ENCODE data around the gene FGFR1OP2.

Gene FGFR1OP2

DNA sequence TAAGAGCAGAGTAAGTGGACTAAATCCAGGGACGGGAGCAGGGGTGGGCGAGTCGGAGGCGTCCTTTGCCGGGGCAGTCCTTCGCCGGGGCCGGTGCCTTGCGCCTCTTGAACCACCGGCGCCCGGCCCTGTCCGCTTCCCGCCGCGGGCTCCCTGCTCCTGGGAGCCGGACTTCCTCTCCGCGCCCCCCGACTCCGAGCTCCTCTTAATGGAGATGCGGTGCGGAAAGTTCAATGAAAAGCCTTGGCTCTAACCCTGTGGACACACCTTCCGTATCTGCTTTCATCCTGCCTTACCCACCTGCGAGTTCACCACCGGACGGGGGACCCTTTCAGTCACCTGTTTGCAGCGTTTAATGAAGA lies 412 bp downstream of the FGFR1OP2 start (continued):
- no peak for TF ChIP-seq KLF17 (tag by site-specific recombination; IDR thresholded peaks at IDR 0.05)
- no peak for TF ChIP-seq ZNF335 (tag by site-specific recombination; conservative IDR thresholded peaks at IDR 0.05)
- TF ChIP-seq ZNF394 (tag by site-specific recombination; IDR thresholded peaks at IDR 0.05; ENCODE audit: borderline replicate concordance): no peak
- no peak for TF ChIP-seq ZNF223 (tag by site-specific recombination; IDR thresholded peaks at IDR 0.05)
- no peak for TF ChIP-seq ZNF837 (tag by site-specific recombination; IDR thresholded peaks at IDR 0.05)
- TF ChIP-seq ZNF660 (tag by site-specific recombination; IDR thresholded peaks at IDR 0.05): peak; percentile 29; the same call in 1 of the 2 replicates
- TF ChIP-seq GLIS1 (tag by site-specific recombination; IDR thresholded peaks at IDR 0.05): peak; percentile 10; the same call in 1 of the 2 replicates
- TF ChIP-seq, protein P1, sequence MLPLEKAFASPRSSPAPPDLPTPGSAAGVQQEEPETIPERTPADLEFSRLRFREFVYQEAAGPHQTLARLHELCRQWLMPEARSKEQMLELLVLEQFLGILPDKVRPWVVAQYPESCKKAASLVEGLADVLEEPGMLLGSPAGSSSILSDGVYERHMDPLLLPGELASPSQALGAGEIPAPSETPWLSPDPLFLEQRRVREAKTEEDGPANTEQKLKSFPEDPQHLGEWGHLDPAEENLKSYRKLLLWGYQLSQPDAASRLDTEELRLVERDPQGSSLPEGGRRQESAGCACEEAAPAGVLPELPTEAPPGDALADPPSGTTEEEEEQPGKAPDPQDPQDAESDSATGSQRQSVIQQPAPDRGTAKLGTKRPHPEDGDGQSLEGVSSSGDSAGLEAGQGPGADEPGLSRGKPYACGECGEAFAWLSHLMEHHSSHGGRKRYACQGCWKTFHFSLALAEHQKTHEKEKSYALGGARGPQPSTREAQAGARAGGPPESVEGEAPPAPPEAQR (tag by site-specific recombination; IDR thresholded peaks at IDR 0.05): no peak
- TF ChIP-seq, protein P2, sequence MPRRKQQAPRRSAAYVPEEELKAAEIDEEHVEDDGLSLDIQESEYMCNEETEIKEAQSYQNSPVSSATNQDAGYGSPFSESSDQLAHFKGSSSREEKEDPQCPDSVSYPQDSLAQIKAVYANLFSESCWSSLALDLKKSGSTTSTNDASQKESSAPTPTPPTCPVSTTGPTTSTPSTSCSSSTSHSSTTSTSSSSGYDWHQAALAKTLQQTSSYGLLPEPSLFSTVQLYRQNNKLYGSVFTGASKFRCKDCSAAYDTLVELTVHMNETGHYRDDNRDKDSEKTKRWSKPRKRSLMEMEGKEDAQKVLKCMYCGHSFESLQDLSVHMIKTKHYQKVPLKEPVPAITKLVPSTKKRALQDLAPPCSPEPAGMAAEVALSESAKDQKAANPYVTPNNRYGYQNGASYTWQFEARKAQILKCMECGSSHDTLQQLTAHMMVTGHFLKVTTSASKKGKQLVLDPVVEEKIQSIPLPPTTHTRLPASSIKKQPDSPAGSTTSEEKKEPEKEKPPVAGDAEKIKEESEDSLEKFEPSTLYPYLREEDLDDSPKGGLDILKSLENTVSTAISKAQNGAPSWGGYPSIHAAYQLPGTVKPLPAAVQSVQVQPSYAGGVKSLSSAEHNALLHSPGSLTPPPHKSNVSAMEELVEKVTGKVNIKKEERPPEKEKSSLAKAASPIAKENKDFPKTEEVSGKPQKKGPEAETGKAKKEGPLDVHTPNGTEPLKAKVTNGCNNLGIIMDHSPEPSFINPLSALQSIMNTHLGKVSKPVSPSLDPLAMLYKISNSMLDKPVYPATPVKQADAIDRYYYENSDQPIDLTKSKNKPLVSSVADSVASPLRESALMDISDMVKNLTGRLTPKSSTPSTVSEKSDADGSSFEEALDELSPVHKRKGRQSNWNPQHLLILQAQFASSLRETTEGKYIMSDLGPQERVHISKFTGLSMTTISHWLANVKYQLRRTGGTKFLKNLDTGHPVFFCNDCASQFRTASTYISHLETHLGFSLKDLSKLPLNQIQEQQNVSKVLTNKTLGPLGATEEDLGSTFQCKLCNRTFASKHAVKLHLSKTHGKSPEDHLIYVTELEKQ (tag by site-specific recombination; IDR thresholded peaks at IDR 0.05; ENCODE audit: borderline replicate concordance): no peak
- TF ChIP-seq ZNF664 (tag by site-specific recombination; IDR thresholded peaks at IDR 0.05): no peak
- no peak for TF ChIP-seq TRIM28 (IDR thresholded peaks at IDR 0.05; ENCODE audit: borderline replicate concordance, low read length)
- peak; percentile 33; the same call in 1 of the 2 replicates for TF ChIP-seq ZBTB7A (tag by site-specific recombination; IDR thresholded peaks at IDR 0.05; ENCODE audit: low read depth)
- TF ChIP-seq ZNF202 (tag by site-specific recombination; IDR thresholded peaks at IDR 0.05; ENCODE audit: borderline replicate concordance): no peak
- TF ChIP-seq GLIS2 (tag by site-specific recombination; IDR thresholded peaks at IDR 0.05): no peak
- TF ChIP-seq SCRT2 (tag by site-specific recombination; IDR thresholded peaks at IDR 0.05): 0 out of 2 replicates have a peak, but pooled peaks have one; percentile 34
- TF ChIP-seq ZFHX2 (tag by site-specific recombination; conservative IDR thresholded peaks at IDR 0.05): peak; percentile 4
- TF ChIP-seq, protein P3, sequence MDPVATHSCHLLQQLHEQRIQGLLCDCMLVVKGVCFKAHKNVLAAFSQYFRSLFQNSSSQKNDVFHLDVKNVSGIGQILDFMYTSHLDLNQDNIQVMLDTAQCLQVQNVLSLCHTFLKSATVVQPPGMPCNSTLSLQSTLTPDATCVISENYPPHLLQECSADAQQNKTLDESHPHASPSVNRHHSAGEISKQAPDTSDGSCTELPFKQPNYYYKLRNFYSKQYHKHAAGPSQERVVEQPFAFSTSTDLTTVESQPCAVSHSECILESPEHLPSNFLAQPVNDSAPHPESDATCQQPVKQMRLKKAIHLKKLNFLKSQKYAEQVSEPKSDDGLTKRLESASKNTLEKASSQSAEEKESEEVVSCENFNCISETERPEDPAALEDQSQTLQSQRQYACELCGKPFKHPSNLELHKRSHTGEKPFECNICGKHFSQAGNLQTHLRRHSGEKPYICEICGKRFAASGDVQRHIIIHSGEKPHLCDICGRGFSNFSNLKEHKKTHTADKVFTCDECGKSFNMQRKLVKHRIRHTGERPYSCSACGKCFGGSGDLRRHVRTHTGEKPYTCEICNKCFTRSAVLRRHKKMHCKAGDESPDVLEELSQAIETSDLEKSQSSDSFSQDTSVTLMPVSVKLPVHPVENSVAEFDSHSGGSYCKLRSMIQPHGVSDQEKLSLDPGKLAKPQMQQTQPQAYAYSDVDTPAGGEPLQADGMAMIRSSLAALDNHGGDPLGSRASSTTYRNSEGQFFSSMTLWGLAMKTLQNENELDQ (tag by site-specific recombination; IDR thresholded peaks at IDR 0.05; ENCODE audit: low read depth): no peak
- no peak for TF ChIP-seq BCL11B (tag by site-specific recombination; IDR thresholded peaks at IDR 0.05; ENCODE audit: low read depth)
- no peak for TF ChIP-seq ZNF2 (tag by site-specific recombination; IDR thresholded peaks at IDR 0.05)
- no peak for TF ChIP-seq ZNF184 (tag by site-specific recombination; IDR thresholded peaks at IDR 0.05)
- TF ChIP-seq, protein P4, sequence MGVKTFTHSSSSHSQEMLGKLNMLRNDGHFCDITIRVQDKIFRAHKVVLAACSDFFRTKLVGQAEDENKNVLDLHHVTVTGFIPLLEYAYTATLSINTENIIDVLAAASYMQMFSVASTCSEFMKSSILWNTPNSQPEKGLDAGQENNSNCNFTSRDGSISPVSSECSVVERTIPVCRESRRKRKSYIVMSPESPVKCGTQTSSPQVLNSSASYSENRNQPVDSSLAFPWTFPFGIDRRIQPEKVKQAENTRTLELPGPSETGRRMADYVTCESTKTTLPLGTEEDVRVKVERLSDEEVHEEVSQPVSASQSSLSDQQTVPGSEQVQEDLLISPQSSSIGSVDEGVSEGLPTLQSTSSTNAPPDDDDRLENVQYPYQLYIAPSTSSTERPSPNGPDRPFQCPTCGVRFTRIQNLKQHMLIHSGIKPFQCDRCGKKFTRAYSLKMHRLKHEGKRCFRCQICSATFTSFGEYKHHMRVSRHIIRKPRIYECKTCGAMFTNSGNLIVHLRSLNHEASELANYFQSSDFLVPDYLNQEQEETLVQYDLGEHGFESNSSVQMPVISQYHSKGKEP (tag by site-specific recombination; IDR thresholded peaks at IDR 0.05): no peak
- TF ChIP-seq ZNF324 (tag by site-specific recombination; IDR thresholded peaks at IDR 0.05): 0 out of 2 replicates have a peak, but pooled peaks have one; percentile 27
- TF ChIP-seq BCL11A (tag by site-specific recombination; IDR thresholded peaks at IDR 0.05; ENCODE audit: low read depth): no peak
- TF ChIP-seq ZNF391 (tag by site-specific recombination; IDR thresholded peaks at IDR 0.05; ENCODE audit: borderline replicate concordance, low read depth): peak; percentile 4; the same call in 1 of the 2 replicates
- no peak; the same call in 1 of the 2 replicates for TF ChIP-seq ZEB2 (tag by site-specific recombination; IDR thresholded peaks at IDR 0.05)
- TF ChIP-seq, protein P5, sequence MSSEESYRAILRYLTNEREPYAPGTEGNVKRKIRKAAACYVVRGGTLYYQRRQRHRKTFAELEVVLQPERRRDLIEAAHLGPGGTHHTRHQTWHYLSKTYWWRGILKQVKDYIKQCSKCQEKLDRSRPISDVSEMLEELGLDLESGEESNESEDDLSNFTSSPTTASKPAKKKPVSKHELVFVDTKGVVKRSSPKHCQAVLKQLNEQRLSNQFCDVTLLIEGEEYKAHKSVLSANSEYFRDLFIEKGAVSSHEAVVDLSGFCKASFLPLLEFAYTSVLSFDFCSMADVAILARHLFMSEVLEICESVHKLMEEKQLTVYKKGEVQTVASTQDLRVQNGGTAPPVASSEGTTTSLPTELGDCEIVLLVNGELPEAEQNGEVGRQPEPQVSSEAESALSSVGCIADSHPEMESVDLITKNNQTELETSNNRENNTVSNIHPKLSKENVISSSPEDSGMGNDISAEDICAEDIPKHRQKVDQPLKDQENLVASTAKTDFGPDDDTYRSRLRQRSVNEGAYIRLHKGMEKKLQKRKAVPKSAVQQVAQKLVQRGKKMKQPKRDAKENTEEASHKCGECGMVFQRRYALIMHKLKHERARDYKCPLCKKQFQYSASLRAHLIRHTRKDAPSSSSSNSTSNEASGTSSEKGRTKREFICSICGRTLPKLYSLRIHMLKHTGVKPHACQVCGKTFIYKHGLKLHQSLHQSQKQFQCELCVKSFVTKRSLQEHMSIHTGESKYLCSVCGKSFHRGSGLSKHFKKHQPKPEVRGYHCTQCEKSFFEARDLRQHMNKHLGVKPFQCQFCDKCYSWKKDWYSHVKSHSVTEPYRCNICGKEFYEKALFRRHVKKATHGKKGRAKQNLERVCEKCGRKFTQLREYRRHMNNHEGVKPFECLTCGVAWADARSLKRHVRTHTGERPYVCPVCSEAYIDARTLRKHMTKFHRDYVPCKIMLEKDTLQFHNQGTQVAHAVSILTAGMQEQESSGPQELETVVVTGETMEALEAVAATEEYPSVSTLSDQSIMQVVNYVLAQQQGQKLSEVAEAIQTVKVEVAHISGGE (tag by site-specific recombination; conservative IDR thresholded peaks at IDR 0.05; ENCODE audit: low read depth): peak; percentile 37; the same call in 1 of the 2 replicates
- TF ChIP-seq ZNF768 (tag by site-specific recombination; IDR thresholded peaks at IDR 0.05): no peak
